CD4-positive, alpha-beta T cell (primary cell): ENCODE results near the gene RPN2. TPM values are rescaled to one million over a fixed set of nuclear protein-coding genes. Genes with fewer than 3 reads are reported as not detected.
A peak's percentile ranks its signal among the peaks of the same experiment; 100 is the strongest.

Experiments used
- ATAC-seq: fragments of 200-7000 bp; cut with Tn5 transposase; one replicate; pipeline ENCODE4 v1.10.0; 2022; ENCODE audit warnings: mild to moderate bottlenecking; ENCODE audit not compliant: poor library complexity
- CTCF ChIA-PET: fragments of 350-600 bp; sonication (Branson Sonifier 250); formaldehyde crosslinking; loops from one replicate; lab custom pipeline; 2021; ENCODE audit warnings: antibody characterized with exemption, inconsistent platforms; lab: Charles Lee
- POLR2A ChIA-PET: fragments of 350-600 bp; sonication (Branson Sonifier 250); formaldehyde crosslinking; loops from one replicate; lab custom pipeline; 2021; ENCODE audit warnings: antibody characterized with exemption, inconsistent platforms; lab: Charles Lee
- DNase-seq, 14 experiments: peaks; one replicate each; pipeline ENCODE4 v3.0.0-alpha.2; 2013 to 2020; ENCODE audit warnings: mixed read lengths in 2 of 14
- H3K27ac ChIP-seq, 2 donors: one replicate each; pipeline versions ENCODE4 v1.5.1 to v1.7.0; 2013; ENCODE audit warnings: low read length in 2 of 2, low read depth in 1 of 2, mild to moderate bottlenecking in 1 of 2
- H3K27me3 ChIP-seq, 2 experiments: 1 replicate in 1 of 2; 2 replicates in 1 of 2; pipeline versions ENCODE4 v1.6.1 to v1.7.0; 2013; ENCODE audit warnings: low read length in 2 of 2, control low read depth in 1 of 2, mild to moderate bottlenecking in 1 of 2, moderate library complexity in 1 of 2; ENCODE audit not compliant: insufficient read depth in 2 of 2, control insufficient read depth in 1 of 2
- H3K36me3 ChIP-seq: one replicate; pipeline ENCODE4 v1.6.1; 2013; ENCODE audit warnings: low read length, control low read depth; ENCODE audit not compliant: insufficient read depth
- H3K4me1 ChIP-seq: one replicate; pipeline ENCODE4 v1.6.1; 2013; ENCODE audit warnings: low read length, control low read depth; ENCODE audit not compliant: insufficient read depth
- H3K4me3 ChIP-seq: one replicate; pipeline ENCODE4 v1.5.1; 2013; ENCODE audit warnings: mild to moderate bottlenecking, low read length, moderate library complexity
- H3K9me3 ChIP-seq, 2 experiments: 1 replicate in 1 of 2; 2 replicates in 1 of 2; pipeline versions ENCODE4 v1.6.1 to v1.7.0; 2013; ENCODE audit warnings: low read length in 2 of 2, mild to moderate bottlenecking in 2 of 2, control low read depth in 1 of 2, moderate library complexity in 1 of 2; ENCODE audit not compliant: control insufficient read depth in 1 of 2, insufficient read depth in 1 of 2
- H3K27ac Mint-ChIP-seq: one replicate; pipeline ENCODE4 v1.8.0; 2020; ENCODE audit warnings: mixed read lengths
- H3K27me3 Mint-ChIP-seq: one replicate; pipeline ENCODE4 v1.8.0; 2021; ENCODE audit warnings: mixed read lengths
- H3K36me3 Mint-ChIP-seq: one replicate; pipeline ENCODE4 v1.8.0; 2021; ENCODE audit warnings: low read depth, mixed read lengths
- H3K4me1 Mint-ChIP-seq: one replicate; pipeline ENCODE4 v1.8.0; 2021; ENCODE audit warnings: low read depth, mixed read lengths
- H3K4me3 Mint-ChIP-seq: one replicate; pipeline ENCODE4 v1.8.0; 2020; ENCODE audit warnings: mild to moderate bottlenecking, mixed read lengths
- H3K9me3 Mint-ChIP-seq: one replicate; pipeline ENCODE4 v1.8.0; 2020; ENCODE audit warnings: mixed read lengths
- CTCF ChIP-seq: fragments of 200-600 bp; IDR thresholded peaks from one replicate; pipeline ENCODE4 v1.8.0; 2022; ENCODE audit warnings: antibody characterized with exemption, mild to moderate bottlenecking
- intact Hi-C, 2 experiments: fragments of 100-400 bp; cut with DNase I in 1 of 2; cut with micrococcal nuclease in 1 of 2; formaldehyde crosslinking; loops; one replicate each; pipeline versions ENCODE4 v1.15.1 to v1.9.0; 2023 to 2025; cut with DNase I, micrococcal nuclease
- total RNA-seq, 174 experiments: library from RNA in 2 of 174; stranded (reverse) in 2 of 174; gene quantifications; one replicate each; pipeline ENCODE4 v1.2.3 and lab custom pipeline; 2021 to 2026

RPN2 gene
- total RNA-seq, 2 experiments from 2014 or later: 62.8 to 65.8 TPM

GRCh38 chr20:37222086-37222485, 43.0 kb downstream of the RPN2 start:
- Mint-ChIP-seq H3K27me3 (no peaks in the 10 kb centered on the region), H3K27ac (no peak overlapping the region), H3K4me3 (no peak overlapping the region), H3K9me3 (no peaks in the 10 kb centered on the region), H3K36me3 (peaks cover 84% of the 10 kb centered on the region), H3K4me1 (peaks cover 4% of the 10 kb centered on the region)
- ATAC-seq: no peak
- Histone ChIP-seq H3K4me1 (no peaks in the 10 kb centered on the region), H3K27me3 (no peaks in the 10 kb centered on the region), H3K27ac (no peak overlapping the region), H3K4me3 (no peak overlapping the region), H3K9me3 (no peaks in the 10 kb centered on the region), H3K36me3 (peaks cover 88% of the 10 kb centered on the region)
- no peak for DNase-seq
- TF ChIP-seq CTCF: no peak
- POLR2A ChIA-PET: interaction anchor here (0.6 kb wide), 1 partner anchor 318 kb away, joined by 3 read pairs; no protein-coding TSS in a partner anchor
- CTCF ChIA-PET: interaction anchor here (1.1 to 1.6 kb wide), 2 partner anchors 12 to 30 kb away, joined by 3 to 6 read pairs; no protein-coding TSS in a partner anchor
- intact Hi-C loops: no loop called here

- peaks cover 92% of the 10 kb centered on the region for H3K36me3 Mint-ChIP-seq
- POLR2A ChIA-PET: no interaction called here
- intact Hi-C loops: no loop called here
- Histone ChIP-seq H3K4me1 (no peaks in the 10 kb centered on the region), H3K27ac (no peak overlapping the region), H3K36me3 (peaks cover 91% of the 10 kb centered on the region), H3K9me3 (no peaks in the 10 kb centered on the region), H3K27me3 (no peaks in the 10 kb centered on the region), H3K4me3 (no peak overlapping the region)
- no peak for ATAC-seq
- CTCF ChIA-PET: interaction anchor here (1.1 to 1.6 kb wide), 2 partner anchors 13 to 46 kb away, joined by 3 to 6 read pairs; no protein-coding TSS in a partner anchor
- no peak overlapping the region for H3K4me3 Mint-ChIP-seq
- no peaks in the 10 kb centered on the region for H3K27me3 Mint-ChIP-seq
- DNase-seq: peak in 3 of 14 experiments; percentile 13 to 66 (median 57)
- H3K27ac Mint-ChIP-seq: no peak overlapping the region
- peaks cover 4% of the 10 kb centered on the region for H3K4me1 Mint-ChIP-seq
- H3K9me3 Mint-ChIP-seq: no peaks in the 10 kb centered on the region
- no peak for TF ChIP-seq CTCF
These were observed 43.9 kb downstream of the RPN2 start for GRCh38 chr20:37223053-37223452.

GRCh38 chr20:37225146-37225545, 46.0 kb downstream of the RPN2 start:
- no peak for TF ChIP-seq CTCF
- no peak overlapping the region for H3K27ac ChIP-seq
- no peak for ATAC-seq
- H3K27me3 ChIP-seq: no peaks in the 10 kb centered on the region
- Mint-ChIP-seq H3K9me3 (no peaks in the 10 kb centered on the region), H3K27ac (no peak overlapping the region), H3K27me3 (no peaks in the 10 kb centered on the region), H3K36me3 (peaks cover 94% of the 10 kb centered on the region), H3K4me3 (no peak overlapping the region), H3K4me1 (no peaks in the 10 kb centered on the region)
- H3K4me3 ChIP-seq: no peak overlapping the region
- H3K9me3 ChIP-seq: no peaks in the 10 kb centered on the region
- H3K36me3 ChIP-seq: peaks cover 92% of the 10 kb centered on the region
- ChIA-PET CTCF (no interaction called here), POLR2A (no interaction called here)
- DNase-seq: no peak
- intact Hi-C loops: no loop called here
- H3K4me1 ChIP-seq: no peaks in the 10 kb centered on the region
